Activated naive CD4-positive, alpha-beta T cell treated with anti-CD3 and anti-CD28 coated beads, Interleukin-2, amount 50 U/mL, for 16 hours (primary cell): ENCODE data around the gene ADAM8.
"Not testable (repeated sequence)": the region's sequence is repeated elsewhere in the genome, so short reads cannot be mapped to it uniquely, and the experiment has no call there.

ENCODE experiments used
- DNase-seq: peaks from one replicate; pipeline ENCODE4 v3.0.0-alpha.2; 2020

The ADAM8 gene

DNA sequence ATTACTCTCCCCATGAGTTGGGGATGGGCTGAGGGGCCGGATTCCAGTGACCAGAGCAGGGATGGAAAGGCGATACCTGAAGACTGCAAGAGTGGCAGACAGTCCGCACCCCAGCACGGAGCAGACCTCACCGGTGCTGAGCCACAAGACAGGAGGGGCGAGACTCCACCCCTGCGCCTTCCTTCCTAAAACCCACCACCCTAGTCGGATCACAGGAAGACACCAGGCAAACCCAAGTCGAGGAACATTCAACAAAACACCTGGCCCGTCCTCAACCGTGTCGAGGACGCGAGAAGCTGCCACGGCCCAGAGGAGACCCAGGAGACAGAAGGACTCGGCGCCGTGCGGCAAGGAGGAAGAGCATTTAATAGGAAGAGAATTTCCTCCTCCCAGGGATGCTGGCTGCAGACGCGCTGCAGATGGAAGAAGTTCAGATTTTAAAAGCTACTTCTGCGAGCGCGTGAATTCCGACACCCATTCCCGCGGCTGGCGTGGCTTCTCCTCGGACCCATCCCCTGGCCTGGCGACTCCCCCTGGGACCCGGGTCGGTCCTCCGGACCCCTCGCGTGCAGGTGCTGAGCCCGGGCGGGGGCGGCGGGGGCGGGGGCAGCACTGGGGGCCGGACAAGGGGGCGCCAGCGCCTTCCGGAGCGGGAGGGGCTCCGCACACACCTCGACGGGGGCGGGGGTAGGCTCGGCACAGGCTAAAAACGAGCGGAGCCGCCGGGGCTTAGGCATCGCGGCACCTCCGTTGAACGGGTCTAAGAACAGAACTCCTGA, 47.2 kb downstream of the ADAM8 start:
- no peak for DNase-seq

DNA sequence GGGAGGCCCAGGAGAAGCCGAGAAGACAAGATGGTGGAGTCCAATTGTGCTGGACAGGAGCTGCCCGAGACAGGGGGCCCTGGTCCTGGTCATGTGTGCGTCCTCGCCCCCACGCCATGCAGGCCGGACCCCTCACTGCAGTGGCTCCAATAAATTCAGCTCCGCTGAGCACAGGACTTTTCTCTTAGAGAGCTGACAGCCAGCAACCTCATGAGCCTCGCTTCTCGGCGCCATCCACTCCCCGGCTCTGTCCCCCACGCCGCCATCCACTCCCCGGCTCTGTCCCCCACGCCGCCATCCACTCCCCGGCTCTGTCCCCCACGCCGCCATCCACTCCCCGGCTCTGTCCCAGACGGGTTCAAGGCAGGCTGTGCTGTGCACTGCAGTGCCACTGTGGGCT, 49.4 kb downstream of the ADAM8 start:
- DNase-seq = no peak

DNA sequence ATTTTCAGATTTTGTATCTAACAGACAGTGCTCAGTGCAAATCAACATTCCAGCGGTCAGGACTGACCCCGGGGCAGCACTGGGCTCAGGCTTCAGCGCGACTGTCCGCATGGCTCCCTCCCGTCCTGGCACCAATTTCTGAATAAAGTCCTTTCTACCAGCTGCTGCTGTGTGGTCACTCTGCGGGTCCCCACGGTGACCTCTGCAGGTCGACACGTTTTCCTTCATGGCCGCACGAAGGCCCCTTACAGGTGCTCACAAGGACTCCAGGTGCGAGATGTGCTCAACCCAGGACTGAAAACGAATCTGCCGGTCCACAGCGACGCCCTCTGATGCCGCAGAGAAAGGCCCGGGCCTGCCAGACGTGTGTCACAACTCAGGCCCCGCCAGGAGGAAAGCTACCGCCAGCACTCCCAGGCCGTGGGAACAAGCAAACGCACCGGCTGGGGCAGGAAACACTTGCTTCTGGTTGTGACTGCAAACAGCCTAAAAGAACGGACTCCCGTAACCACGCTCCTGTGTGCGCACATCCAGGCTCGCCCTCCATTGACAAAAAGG, 50.3 kb downstream of the ADAM8 start:
- no peak for DNase-seq

DNA sequence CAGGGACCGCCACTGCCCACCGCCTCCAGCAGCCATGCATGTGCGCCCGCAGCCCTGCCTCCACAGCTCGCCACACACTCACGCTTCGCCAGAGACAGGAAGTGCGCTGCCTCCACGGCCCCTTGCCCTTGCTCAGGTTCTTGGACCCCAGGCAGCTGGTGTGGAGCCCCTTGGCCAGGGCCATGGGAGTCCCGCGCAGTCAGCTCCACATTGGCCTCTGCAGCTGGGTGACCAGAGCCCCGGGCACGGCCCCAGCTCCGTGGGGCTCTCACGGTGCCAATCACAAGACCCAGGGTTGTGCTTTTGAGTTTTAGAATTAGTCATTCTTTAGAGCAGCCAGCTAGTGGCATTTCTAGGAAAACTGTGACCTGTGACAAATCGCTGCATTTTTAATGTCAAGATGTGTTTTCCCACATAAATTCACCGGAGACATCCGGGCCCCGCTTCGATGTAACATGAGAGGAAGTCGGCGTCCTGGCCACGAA, 50.9 kb downstream of the ADAM8 start:
- no peak for DNase-seq

DNA sequence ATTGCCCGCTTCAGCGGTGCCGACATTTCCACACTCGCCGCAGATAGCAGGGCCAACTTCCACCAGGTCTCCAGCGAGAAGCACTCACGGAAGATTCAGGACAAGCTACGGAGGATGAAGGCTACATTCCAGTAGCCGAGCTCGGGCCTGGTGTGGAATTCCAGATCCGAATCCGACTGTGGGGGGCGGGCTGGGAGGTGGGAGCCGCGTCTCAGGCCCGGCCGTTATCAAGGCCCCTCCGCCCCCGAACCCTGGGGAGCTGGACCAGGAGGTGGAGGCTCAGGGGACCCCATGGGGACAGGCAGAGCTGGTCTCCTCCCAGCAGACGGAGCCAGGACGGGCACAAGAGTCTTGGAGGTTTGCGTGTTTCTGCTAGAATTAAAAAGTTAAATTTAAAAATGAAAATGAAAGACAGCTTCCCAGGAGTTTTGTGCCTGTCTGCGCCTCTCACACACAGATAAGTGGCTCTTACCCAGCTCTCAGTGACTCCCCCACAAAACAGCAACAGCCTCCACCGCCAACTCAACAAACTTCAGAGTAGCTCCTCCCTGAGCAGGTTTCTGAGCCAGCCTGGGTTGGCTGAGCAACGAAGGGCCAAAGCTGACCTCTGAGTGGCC, 51.8 kb downstream of the ADAM8 start:
- no peak for DNase-seq

DNA sequence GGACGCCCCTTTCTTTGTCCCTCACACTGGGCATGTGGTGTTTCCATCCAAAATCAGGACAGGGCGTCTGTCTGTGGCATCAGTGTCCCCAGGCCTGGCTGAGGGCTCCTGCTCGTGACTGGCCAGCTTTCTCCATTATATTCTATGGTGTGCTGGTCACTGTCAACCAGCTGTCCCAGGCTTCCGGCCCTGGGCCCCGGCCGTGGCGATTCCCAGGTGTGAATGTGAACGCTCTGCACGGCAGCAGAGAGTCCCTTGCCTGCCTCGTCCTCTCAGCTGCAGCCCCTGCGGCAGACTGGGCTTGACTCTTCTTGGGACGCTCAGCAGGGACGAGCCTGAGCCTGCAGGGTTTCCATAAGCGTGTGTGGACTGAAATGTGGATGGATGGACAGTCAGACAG, 52.6 kb downstream of the ADAM8 start:
- no peak for DNase-seq

DNA sequence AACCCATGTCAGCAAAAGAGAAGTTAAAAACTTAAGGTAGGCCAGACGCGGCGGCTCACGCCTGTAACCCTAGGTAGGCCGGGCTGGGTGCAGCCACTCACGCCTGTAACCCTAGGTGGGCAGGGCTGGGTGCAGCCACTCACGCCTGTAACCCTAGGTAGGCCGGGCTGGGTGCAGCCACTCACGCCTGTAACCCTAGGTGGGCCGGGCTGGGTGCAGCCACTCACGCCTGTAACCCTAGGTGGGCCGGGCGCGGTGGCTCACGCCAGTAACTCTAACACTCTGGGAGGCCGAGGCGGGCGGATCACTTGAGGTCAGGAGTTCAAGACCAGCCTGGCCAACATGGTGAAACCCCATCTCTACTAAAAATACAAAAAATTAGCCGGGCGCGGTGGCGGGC, 54.9 kb downstream of the ADAM8 start:
- DNase-seq = not testable (repeated sequence)

DNA sequence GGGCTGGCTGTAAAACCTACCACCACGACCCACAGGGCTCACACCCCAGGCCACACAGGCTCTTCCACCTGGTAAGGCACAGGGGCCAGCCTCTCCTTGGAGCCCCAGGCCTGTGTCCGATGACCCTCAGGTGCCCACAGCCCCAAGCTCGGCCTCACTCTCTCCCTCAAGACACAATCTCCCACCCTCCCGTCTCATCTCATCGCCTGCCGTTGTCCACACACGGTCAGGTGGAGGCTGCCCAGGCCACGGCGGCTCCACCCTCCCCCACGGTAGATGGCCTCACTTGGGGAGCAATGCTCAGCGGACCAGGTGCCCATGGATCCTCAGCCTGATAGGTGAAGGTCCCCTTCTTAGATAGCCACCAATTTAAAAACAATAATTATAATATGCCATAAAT, 55.3 kb downstream of the ADAM8 start:
- DNase-seq = no peak

DNA sequence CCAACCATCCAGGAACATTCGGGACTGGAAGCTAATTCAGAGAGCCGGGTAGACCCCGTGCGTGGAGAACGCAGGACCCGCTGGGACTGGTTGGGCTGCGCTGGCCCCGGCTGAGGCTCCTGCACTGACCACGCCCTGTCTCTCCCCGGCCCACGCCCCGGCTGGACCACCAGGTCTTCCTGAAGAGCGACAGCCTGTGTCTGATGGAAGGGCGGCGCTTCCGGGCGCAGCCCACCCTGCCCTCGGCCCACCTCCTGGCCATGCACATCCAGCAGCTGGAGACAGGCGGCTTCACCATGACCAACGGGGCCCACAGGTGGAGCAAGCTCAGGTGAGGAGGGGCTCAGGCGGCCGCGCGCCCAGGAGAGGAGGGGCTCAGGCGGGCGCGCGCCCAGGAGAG, 56.9 kb downstream of the ADAM8 start:
- no peak for DNase-seq

DNA sequence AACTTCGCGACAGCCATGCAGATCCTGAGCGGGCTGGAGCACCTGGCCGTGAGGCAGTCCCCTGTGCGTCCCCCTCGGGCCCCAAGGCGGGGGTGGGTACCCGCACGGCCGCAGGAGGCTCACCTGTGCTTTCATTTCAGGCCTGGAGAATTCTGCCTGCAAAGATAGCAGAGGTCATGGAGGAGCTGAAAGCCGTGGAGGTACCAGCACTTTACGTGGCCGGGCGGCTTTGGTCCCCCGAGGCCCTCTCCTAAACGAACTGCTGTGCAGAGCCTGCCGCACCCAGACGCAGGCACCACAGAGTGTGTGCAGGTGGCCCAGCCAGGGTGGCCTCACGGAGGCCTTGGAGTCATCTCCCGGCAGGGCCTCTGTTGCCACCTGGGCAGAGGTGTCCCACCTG, 57.8 kb downstream of the ADAM8 start:
- DNase-seq = no peak

DNA sequence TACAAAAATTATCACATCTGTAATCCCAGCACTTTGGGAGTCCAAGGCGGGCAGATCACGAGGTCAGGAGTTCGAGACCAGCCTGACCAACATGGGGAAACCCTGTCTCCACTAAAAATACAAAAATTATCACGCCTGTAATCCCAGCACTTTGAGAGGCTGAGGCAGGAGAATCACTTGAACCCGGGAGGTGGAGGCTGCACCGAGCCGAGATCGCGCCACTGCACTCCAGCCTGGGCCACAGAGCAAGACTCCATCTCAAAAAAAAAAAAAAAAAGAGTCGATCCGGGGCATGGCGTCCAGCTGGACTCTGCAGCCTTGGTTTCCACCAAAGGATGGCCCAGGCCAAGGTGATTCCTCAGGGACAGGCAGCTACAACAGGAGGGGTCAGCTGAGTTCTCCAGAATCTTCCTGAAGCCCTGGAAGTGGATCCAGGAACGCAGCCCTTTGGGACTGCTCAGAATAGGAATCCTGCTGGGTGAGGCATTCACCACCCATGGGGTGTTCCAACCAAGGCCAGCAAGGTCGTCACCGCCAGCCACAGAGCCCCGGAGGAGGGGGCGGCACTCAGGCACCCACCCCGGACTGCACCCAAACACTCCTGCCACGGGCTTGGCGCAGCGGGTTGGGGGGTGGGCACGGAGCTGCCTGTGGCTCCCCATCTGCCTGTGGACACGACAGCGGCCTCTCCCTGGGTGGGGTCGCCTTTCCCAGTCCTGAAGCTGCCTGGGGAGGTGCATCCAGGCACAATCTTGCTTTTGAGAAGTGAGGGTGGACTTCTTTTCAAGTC, 58.7 kb downstream of the ADAM8 start:
- no peak for DNase-seq

DNA sequence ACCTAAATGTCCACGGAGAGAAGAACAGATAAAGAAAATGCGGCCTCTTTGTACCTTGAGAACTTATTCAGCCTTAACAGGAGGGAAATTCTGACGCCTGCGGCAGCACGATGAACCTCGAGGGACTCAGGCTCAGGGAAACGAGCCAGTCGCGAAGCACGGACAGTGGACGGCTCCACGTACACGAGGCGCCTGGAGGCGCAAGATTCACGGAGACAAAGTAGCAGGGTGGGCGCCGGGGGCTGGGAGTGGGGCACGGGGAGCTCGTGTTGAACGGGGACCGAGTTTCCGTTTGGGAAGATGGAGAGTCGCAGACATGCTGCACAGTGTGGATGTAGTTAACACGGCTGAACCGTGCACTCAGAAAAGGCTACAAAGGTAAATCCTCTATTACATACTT, 59.9 kb downstream of the ADAM8 start:
- no peak for DNase-seq

DNA sequence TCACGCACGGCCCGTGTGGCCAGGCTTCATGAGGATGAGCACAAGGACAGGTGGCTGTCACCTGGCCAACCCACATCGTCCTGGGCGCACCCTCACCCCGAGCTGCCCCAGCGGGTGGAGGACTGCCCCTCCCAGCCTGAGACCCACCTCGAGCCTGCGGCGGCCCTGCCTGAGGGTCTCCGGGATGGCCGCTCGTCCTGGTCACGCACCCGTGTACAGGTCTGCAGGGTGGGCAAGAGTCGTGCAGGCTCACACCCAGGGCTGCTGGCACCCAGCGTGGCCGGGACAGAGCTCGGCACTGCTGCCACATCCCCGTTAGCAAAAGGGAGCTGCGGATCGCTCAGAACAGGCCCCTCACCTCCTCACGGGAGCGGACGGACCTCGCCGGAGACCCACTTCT, 61.1 kb downstream of the ADAM8 start:
- DNase-seq = no peak

DNA sequence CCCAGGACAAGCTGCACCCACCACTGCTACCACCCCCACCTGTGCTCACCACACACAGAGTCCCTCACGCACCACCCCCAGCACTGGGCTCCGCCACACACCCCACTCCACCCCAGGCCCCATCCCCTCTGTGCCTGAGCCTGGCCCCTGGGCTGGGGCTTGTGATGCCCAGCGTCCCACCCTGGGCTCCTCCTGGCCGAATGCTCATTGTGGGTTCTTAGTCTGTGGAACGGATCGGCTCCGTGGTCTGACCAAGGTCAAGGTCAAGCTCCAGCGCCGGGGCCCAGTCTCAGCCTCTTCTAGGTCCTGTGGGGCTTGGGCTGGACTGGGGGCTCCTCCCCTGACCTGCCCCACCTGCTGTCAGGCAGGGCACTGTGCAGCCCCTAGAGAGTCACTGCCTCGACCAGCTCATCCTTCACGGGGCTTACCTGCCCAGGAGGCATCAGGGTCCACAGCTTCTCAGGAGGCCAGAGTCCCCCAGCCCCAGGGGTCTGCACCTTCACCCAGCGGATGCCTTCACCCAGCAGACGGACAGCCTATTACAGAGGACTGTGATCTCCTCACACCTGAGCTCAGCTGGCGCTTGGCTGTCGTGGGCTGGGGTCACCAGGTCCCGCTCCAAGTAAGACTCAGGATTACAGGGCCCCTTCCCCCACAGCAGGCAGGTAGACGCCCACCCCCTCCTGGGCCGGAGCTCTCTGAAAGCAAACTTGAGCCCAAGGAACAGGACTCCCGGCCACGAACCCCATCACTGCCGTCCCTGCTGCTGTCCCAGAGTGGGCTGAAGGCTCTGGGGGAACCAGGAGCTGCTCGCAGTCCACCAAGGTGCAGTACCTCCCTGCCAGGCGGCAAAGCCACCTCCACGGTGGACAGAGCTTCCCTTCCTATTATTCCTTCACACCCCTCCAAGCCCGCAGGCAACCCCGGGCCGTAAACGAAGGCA, 61.9 kb downstream of the ADAM8 start:
- DNase-seq = no peak

DNA sequence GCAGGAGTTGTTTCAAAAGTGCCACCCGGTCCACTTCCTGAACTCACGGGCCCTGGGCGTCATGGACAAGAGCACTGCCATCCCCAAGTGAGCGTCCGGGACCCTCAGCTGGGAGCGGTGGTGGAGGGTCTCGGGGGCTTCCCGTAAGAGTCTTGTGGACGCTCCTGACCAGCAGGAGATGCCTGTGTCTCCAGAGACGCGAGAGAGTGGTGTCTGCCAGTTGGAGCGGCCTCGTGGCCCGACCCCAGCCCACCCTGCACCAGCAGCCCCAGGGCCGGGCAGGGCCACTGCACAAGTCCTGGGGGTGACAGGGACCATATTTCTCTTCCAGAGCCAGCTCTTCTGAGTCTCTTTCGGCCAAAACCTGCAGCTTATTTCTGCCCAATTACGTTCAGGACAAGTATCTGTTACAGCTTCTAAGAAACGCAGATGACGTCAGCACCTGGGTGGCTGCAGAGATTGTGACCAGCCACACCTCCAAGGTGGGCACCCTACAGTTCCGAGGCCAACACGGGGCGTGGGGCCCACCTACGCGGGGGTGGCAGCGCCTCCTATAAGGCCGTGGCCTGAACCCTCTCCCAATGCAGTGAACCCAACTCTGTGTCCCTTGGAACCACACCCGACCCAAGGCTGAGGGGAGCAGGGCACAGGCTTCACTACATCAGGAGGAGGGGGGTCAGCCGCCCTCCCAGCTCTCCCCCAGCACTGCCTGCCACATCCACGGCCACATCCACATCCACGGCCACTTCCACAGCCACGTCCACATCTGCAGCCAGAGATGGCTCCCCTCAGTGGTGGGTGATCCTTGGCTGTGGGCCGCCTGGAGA, 62.8 kb downstream of the ADAM8 start:
- DNase-seq = no peak

DNA sequence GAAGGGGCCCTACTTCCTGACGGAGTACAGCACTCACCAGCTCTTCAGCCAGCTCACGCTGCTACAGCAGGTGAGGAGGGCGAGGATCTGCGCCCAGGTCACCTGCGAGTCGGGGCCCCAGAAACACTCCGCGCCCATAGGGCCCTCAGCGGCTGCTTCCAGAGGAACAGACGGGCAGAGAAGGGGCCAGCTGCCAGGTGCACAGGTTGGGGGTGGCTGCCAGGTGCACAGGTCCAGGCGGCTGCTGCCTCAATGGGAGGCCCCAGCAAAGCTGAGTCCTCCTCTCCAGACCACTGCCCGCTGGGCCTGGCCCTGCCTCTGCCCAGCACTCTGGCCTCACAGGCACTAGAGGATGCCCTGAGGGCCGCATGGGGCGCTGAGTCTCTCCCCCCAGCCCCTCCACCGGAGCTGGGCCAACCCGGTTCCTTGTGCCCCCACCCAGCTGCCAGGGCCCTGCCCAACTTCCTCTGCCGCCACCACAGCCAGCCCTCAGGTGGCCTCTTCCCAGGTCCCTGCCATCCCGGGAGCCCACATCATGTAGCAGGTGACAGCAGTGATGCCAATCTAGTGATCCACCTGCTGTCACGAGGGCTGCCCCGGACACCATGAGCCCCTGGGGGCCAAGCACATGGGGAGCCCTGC, 63.7 kb downstream of the ADAM8 start:
- no peak for DNase-seq
